Activated CD8-positive, alpha-beta memory T cell treated with anti-CD3 and anti-CD28 coated beads for 36 hours (primary cell): ENCODE measurements around the gene HSBP1L1. TPM values are rescaled to one million over a fixed set of nuclear protein-coding genes. Genes with fewer than 3 reads are reported as not detected.

ENCODE experiments used
- CTCF ChIA-PET: fragments of 350-600 bp; sonication (Branson Sonifier 250); formaldehyde crosslinking; loops from one replicate; lab custom pipeline; 2021; ENCODE audit warnings: antibody characterized with exemption; lab: Charles Lee
- POLR2A ChIA-PET: fragments of 350-600 bp; sonication (Branson Sonifier 250); formaldehyde crosslinking; loops from one replicate; lab custom pipeline; 2021; ENCODE audit warnings: antibody characterized with exemption; lab: Charles Lee
- total RNA-seq, 2 experiments: library from RNA; stranded (reverse); gene quantifications; one replicate each; pipeline ENCODE4 v1.2.3, GENCODE V29; 2021

Gene HSBP1L1
- 1 to 10 TPM; 1.8 to 2.1 TPM for total RNA-seq

DNA sequence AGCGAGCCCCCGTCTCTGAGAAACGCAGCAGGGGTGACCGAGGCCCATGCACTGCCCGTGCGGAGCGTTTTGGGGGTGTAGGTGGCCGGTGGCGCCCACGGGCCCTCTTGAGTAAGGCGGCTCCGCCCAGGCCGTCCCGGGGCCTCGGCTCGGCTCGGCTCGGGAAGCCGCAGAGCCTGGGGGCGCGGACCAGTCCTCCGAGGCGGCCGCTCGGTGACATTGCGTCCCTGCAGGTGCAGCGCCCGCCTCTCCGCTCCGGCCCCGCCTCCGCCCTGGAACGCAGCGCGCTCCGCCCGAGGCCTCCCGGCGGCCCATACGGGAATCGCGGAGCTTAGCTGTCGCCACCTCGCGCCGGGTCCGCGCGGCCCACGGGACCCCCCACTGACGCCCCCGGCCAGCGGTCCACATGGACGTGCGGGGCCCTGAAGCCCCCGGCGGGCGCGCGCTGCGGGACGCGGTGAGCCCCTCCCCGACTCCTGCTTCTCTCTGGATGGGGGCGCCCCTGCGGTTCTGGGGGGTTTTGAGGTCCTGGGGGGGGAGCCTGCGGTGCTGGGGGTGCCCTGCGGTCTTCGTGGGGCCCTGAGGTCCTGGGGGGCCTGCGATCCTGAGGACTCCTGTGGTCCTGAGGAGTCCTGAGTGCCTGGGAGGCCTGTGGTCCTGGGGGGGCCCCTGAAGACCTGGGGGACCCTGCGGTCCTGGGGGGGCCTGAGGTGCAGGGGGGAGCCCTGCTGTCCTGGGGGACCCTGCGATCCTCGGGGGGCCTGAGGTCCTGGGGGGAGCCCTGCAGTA, at the start of gene HSBP1L1:
HSBP1L1 (plus strand) TSS at position 314 of the 789 bp plus-strand sequence; CDS start at position 407, 93 bp downstream.
- CTCF ChIA-PET: interaction anchor here (0.6 to 2.1 kb wide), 3 partner anchors 23 to 70 kb away, joined by 3 to 11 read pairs (median 3); partner anchors contain the start of gene TXNL4A
- POLR2A ChIA-PET: interaction anchor here (1.0 to 1.3 kb wide), 2 partner anchors 19 to 23 kb away, joined by 5 read pairs; no protein-coding TSS in a partner anchor

DNA sequence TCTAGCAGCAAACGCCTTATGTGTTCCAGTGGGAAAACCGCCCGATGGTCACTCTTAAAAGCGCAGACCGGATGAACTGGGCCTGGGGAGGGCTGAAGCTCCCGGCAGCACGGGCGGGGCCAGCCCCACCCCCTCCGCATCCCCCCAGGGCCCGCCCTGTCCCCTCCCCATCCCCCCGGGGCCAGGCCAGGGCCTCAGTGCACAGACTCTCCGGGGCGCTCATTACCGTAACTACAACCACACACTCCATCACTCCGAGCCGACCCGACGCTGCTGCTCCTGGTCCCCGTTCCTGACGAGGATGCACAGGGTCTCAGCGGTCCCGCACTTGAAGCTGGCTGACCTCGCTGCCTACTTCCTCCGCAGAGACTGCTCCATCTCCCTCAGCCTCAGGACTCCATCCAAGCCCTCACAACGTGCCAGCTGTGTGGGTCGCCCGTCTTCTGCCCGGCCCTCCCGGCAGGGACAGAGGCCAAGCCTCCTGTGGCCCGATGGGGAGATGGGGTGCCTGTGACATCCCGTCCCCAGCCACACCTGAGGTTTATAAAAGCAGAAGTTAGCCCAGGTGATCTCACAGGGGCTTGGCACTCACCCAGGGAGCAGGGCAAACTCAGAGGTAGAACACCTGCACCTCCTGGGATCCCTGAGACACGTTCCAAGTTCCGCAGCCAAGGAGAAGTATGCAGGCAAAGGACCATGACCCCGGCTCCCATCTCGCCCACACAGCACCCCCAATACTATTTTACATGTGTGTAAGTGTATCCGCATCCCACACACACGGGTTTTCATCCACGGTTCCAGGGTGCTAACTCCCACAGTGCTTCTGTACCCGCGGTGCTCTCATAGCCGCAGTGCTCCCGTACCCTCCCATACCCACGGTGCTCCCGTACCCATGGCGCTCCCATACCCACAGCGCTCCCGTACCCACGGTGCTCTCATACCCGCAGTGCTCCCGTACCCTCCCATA, 49.0 kb upstream of the HSBP1L1 start:
- CTCF ChIA-PET: no interaction called here
- POLR2A ChIA-PET: no interaction called here

DNA sequence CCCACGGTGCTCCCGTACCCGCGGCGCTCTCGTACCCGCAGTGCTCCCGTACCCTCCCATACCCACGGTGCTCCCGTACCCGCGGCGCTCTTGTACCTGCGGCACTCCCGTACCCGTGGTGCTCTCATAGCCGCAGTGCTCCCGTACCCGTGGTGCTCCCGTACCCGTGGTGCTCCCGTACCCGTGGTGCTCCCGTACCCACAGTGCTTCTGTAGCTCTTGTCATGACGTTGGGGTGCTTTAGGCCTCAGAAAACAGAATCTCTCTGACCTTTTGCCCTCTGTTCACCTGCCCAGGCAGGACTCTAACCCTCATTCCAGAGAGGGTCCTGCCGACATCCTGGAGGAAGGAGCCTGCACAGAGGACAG, 48.3 kb upstream of the HSBP1L1 start:
- CTCF ChIA-PET: no interaction called here
- POLR2A ChIA-PET: no interaction called here

DNA sequence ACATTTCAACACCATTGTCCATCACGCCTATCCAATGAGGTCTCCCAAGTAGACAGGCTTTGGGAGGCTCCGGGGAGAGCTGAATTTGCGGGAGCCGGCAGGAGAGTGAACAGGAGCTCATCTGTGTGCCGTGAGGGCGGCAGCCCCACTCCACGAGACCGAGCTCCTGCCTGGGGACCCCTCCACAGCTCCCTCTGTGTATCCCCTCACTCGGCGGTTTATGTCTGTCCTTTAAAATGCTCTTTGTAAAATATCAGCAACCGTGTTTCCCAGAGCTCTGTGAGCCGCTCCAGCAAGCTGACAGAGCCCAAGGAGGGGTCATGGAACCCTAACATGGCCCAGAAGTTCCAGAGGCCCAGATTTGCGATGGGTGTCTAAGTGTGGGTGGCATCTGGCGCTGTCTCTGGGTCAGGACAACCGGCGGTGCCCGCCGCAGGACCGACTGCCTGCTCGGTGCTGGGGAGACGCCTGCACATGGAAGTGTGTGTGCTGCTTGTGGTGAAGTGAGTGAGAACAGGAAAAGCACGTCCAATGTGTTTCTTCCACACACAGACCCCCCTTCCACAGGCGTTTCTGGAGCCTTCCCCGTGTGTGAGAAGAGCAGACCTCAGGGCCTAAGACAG, 47.8 kb upstream of the HSBP1L1 start:
- POLR2A ChIA-PET: no interaction called here
- CTCF ChIA-PET: interaction anchor here (0.6 kb wide), 1 partner anchor 174 kb away, joined by 4 read pairs; no protein-coding TSS in a partner anchor

DNA sequence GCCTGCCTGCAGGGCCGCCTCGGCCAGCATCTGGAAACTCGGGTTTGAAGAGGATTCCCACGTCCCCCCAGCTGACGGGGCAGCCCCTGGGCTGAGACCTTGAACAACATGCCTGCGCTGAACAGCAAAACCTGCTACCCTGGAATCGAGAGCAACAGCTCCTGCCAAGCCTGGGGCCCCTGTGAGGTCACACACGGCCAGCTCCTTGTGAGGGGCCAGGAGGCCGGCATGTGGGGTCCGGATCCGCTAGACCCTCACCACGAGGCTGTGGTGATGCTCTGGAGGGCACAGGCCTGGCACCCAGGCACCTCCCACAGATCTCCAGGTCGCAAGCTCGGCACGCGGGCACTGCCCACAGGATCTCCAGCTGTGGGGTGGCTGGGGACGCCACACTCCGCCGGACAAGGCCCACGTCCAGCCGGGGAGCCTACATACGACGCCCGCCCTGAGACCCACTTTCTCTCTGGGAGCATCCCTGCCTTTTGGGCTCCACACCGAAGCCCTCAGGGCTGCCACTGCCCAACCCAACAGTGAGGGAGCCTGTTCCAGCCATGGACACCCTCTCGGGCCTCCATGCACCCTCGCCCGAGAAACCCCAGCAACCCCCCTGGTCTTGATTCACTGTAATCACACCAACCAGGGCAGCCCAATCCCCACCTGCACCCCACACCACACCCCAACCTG, 47.1 kb upstream of the HSBP1L1 start:
- ChIA-PET POLR2A (no interaction called here), CTCF (interaction anchor here (0.6 kb wide), 1 partner anchor 174 kb away, joined by 4 read pairs; no protein-coding TSS in a partner anchor)

DNA sequence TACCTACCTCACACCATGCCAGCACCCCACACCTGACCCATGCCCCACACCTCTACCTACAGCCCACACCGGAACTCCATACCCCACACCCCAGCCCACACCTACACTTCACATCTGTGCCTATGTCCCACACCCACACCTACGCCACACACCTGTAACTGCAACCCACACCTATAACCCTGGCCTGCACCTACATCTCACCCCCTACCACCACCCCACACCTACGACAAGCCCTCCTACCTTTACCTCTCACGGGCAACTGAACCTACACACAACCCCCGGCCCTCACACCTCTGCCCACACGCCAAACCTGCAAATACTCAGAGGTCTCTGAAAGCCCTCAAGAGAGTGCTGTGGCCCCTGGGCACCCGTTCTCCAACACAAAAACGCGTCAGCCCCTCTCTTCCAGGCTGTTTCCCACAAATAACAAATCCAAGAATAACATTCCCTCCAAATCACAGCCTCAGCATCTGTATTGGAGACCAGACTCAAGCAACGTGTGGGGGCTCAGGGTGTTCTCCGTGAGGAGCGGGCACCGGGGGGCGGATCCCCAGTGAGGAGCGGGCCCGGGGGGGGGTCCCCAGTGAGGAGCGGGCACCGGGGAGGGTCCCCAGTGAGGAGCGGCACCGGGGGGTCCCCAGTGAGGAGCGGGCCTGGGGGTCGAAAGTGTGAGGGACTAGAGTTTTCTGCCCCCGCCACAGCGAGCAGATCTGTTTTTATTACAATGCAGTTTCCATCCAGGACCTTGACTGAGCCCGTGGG, 46.4 kb upstream of the HSBP1L1 start:
- CTCF ChIA-PET: no interaction called here
- POLR2A ChIA-PET: no interaction called here

DNA sequence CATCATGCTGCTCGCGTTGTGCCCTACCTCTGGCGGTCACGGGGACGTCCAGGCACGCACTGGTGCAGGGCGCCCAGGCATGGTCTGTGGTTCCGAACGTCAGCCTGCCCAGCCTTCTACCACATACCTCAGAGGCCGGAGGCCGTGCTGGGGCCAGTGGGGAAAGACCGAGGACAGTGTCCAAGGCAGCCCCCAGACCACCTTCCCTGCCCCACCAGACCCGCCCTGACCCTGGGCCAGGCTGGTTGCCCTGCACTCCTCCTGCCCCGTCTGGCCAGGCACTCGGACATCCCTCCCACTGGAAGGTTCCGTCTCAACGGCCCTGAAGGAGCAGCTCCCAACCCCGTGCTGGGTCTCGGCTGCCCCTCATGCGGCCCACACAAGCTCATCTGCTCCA, 45.8 kb upstream of the HSBP1L1 start:
- ChIA-PET POLR2A (no interaction called here), CTCF (no interaction called here)

DNA sequence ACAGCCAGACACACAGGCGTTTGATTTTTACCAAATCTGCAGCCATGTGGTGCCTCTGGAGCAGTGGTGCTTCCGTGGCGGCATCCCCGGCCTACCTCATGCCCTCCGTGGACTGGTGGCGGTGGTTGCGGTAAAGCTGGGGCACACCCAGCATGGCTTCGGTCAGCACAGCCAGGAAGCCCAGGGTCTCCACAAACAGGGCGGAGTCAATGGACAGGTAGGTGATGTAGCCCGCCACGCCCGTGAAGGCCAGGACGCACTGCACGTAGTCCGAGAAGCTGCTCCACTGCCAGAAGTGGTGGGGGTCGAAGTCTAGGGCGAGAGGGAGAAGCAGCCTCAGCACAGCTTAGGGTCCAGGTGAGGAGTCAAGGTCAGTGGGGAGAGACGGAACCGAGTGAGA, 45.4 kb upstream of the HSBP1L1 start:
- CTCF ChIA-PET: no interaction called here

DNA sequence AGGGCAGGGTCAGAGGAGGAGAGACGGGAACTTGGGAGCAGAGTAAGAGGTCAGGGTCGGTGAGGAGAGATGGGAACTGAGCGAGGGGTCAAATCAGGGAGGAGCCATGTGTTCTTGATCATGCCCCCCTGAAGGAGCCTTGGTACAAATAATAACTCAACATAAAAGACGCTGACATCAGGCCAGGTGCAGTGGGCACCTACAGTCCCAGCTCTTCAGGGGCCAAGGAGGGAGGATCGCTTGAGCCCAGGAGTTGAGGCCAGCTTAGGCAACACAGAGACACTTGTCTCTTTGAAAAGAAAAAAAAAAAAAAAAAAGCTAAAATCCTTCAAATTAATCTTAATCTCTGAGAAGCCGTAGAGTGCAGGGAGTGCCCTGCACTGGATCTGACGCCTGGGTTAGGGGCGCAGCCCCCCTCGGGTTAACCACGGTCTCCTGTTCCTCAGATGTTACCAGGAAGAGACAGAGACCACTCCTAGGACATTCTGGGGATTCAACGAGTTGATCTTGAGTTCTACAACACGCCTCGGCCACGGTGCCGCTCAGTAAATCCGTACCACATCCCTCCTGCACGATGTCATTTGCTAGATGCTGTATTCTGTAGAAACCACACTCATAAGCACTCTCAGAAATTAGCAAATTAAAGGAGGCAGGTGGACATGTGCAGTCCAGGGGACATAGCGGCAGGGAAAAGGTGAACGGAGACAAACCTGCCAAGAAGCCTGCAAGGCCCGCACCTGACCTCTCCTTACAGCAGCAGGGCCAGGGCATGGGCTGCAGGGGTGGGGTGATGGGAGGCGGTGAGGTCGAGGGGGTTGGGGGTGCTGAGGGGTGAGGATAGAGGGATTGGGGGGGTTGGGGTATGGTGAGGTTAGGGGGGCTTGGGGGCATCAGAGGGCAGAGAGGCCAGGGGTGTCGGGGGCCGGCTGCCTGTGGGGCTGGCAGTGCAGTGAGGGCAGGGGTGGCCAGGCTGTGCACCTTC, 42.2 kb upstream of the HSBP1L1 start:
- ChIA-PET CTCF (no interaction called here), POLR2A (interaction anchor here (0.5 kb wide), 1 partner anchor 15 kb away, joined by 6 read pairs; no protein-coding TSS in a partner anchor)

More for the DNA sequence above, 45.4 kb upstream of the HSBP1L1 start:
- POLR2A ChIA-PET: no interaction called here

DNA sequence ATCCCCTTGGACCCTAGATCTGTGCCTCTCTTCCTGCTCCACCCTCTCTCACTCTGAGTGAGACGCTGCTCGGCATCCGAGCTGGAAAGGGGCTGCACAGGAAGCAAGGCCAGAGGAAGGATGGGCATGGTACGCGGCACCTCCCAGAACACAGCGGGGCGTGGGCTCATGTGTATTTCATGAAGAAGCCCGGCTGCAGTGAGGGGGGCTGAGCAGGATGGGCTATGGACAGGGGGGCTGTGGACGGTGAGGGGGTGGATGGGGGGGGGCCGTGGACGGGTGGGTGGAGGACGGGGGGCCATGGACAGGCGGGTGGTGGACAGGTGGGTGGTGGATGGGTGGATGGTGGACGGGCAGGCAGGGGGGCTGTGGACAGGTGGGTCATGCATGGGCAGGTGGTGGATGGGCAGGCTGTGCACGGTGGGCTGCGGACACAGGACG, 41.5 kb upstream of the HSBP1L1 start:
- ChIA-PET CTCF (no interaction called here), POLR2A (no interaction called here)

DNA sequence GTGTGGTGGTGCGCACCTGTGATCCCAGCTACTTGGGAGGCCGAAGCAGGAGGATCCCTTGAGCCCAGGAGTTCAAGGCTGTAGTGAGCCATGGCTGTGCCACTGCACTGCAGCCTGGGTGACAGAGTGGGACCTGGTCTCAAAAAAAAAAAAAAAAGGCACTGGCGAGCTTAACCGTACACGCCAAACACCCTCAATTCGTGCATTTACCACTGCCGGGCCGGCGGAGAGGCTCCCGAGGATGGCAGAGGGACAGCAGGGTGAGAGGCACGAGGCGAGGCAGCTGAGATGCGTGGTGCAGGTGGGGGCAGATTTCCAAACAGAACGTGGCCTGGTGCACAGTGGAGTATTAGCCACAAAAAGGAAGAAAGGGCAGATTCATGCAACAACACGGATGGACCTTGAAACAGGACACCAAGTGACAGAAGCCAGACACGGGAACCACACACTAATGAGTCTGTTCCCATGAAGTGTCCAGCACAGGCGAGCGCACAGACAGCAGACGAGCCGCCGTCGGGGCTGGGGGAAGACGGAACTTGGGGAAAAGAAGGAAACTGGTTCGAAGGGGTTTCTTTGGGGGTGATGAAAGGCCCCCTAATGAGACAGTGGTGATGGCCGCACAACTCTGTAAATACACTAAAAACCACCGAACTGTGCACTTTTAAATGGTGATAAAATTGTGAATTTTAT, 40.4 kb upstream of the HSBP1L1 start:
- ChIA-PET POLR2A (no interaction called here), CTCF (no interaction called here)

DNA sequence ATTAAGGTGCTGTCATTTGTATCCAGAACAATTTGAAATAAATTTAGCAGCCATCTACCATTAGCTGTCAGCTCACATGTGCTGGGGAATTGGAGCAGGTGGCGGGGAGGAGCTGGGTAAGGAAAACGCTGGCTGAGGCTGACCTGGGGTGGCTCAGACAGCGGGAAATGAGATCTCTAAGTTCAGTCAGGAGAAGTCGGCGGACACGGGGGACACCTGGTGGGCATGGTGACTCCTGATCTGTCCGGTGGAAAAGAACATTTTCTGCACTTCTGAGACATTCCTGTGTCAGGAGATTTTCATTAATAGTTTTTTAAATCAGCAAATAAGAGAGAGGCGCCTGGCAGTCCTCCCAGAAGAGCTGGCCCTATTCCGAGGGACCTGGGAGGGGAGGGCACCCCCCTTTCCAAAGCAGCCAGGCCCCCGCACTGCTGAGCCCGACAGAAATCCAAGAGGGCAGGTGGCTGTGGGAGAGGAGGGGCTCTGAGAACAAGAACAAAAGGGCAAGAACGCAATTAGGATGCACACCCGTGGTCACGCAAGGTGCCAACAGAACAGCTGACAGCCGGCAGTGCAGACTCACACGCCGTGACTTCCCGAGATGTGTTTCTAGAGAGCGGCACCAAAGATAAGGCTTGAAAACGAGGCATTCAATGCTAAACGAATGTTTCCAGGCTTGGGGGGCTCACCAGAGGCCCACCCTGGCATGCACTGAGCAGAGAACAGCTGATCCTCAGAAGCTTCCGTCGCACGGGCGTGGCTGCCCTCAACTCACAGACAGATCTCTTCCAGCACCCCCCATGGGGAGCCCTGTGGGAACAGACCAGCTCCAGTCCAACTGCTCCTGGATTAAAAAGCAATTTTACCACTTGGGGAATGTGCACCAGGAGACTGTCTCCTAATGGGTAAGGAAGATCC, 39.4 kb upstream of the HSBP1L1 start:
- CTCF ChIA-PET: interaction anchor here (0.6 kb wide), 1 partner anchor 64 kb away, joined by 4 read pairs; no protein-coding TSS in a partner anchor

DNA sequence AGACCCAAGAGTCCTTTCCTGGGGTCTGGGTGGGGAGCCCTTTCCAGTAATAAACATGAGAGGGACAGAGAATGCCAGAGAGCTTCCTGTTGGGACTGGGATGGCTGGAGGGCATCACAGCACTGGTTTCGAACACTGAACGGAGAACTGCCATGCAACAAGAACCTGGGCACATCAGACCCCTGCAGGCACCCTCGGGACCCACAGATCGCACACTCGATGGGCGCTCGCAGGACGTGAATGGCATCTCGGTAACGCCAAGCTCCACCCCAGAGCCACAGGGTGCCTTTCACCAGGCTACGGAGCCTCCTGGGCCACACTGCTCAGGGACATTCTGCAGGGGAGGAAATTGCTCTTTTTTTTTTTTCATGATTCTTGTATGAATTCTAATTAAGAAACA, 38.1 kb upstream of the HSBP1L1 start:
- ChIA-PET POLR2A (no interaction called here), CTCF (no interaction called here)

More for the DNA sequence above, 39.4 kb upstream of the HSBP1L1 start:
- POLR2A ChIA-PET: no interaction called here

DNA sequence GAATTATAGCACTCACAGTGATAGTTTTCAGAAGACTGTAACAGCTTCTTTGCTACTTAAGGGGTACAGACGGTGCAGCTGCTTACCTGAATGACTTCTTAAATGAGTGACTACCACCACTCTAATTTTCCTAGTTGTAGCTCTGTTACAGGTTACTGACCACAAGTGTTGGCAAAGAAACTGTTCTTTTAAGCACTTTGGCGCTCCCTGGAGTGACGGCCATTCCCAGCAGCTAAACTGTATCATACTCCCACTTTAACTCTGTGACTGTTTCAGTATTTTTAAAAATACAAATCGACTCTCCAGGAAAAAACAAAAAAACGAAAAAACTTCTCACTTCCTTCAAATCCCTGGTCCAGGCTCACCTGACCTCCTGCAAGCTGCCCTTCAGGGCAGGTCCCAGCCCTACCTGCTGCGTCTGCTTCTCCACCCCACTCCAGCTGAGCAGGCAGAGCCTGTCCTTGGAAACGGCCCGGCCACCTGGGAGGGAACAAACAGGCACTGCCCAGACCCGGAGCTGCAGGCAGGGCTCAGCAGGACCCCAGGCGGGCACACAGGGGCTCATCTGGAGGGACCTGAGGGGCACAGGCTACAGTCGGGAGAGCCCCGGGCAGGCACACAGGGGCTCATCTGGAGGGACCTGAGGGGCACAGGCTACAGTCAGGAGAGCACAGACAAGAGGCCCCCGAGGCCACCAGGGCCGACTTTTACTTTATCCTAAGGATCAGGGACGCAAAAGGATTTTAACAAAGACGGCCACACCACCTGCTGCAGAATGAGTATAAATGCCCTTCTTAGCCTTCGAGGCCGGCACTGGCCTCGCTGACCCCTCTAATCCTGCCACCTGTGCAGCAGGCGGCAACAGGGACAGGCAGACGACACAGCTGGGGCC, 37.5 kb upstream of the HSBP1L1 start:
- CTCF ChIA-PET: no interaction called here
- POLR2A ChIA-PET: no interaction called here
